CD4-positive, alpha-beta T cell treated with Interleukin-12 subunit alpha and Interleukin-12 subunit beta, for 1 hour (primary cell): ENCODE results near the gene RPL27A.

ENCODE experiments used
- DNase-seq: peaks from one replicate; pipeline ENCODE4 v3.0.0-alpha.2; 2020

Gene RPL27A

GRCh38 chr11:8721609-8722500, 39.3 kb downstream of the RPL27A start:
- no peak for DNase-seq

- no peak for DNase-seq
These were observed 40.2 kb downstream of the RPL27A start for GRCh38 chr11:8722809-8723208.

- no peak for DNase-seq
These were observed 41.1 kb downstream of the RPL27A start for GRCh38 chr11:8723711-8724110.

GRCh38 chr11:8724682-8725081, 42.1 kb downstream of the RPL27A start:
- no peak for DNase-seq

- DNase-seq = no peak
These were observed 43.8 kb downstream of the RPL27A start for GRCh38 chr11:8726395-8726794.

- no peak for DNase-seq
These were observed 46.0 kb downstream of the RPL27A start for GRCh38 chr11:8728563-8728962.

- no peak for DNase-seq
These were observed 46.5 kb downstream of the RPL27A start for GRCh38 chr11:8729067-8729466.

- DNase-seq = no peak
These were observed 47.5 kb downstream of the RPL27A start for GRCh38 chr11:8729837-8730696.

- DNase-seq = no peak
These were observed 48.1 kb downstream of the RPL27A start for GRCh38 chr11:8730697-8731020.

GRCh38 chr11:8731647-8732323, 49.2 kb downstream of the RPL27A start:
- no peak for DNase-seq

- DNase-seq = no peak
These were observed 49.7 kb downstream of the RPL27A start for GRCh38 chr11:8732324-8732670.

GRCh38 chr11:8732748-8733241, 50.2 kb downstream of the RPL27A start:
- DNase-seq = no peak

- DNase-seq = no peak
These were observed 51.3 kb downstream of the RPL27A start for GRCh38 chr11:8733852-8734251.

- no peak for DNase-seq
These were observed 52.5 kb downstream of the RPL27A start for GRCh38 chr11:8735094-8735493.

GRCh38 chr11:8739309-8739793, 56.8 kb downstream of the RPL27A start:
- no peak for DNase-seq
